Neural cell (in vitro differentiated cells): ENCODE data around the gene ZNF726.

Experiments
- EP300 ChIP-seq: fragments of 450-650 bp; conservative IDR thresholded peaks from 2 replicates; pipeline ENCODE4 v1.6.1; 2014; ENCODE audit warnings: antibody characterized with exemption, mild to moderate bottlenecking, moderate library complexity; ENCODE audit not compliant: poor library complexity, severe bottlenecking
- MXI1 ChIP-seq: fragments of 450-650 bp; conservative IDR thresholded peaks from 2 replicates; pipeline ENCODE4 v1.6.1; 2014; ENCODE audit warnings: antibody characterized with exemption, mild to moderate bottlenecking; ENCODE audit not compliant: poor library complexity, severe bottlenecking
- POLR2AphosphoS5 ChIP-seq: IDR thresholded peaks from 2 replicates; pipeline ENCODE4 v1.6.1; 2012
- TF ChIP-seq, protein P1 (sequence below): fragments of 450-650 bp; IDR thresholded peaks from 2 replicates; pipeline ENCODE4 v1.5.1; 2014; ENCODE audit warnings: antibody characterized with exemption, mild to moderate bottlenecking, moderate library complexity; ENCODE audit not compliant: poor library complexity, severe bottlenecking

DNA sequence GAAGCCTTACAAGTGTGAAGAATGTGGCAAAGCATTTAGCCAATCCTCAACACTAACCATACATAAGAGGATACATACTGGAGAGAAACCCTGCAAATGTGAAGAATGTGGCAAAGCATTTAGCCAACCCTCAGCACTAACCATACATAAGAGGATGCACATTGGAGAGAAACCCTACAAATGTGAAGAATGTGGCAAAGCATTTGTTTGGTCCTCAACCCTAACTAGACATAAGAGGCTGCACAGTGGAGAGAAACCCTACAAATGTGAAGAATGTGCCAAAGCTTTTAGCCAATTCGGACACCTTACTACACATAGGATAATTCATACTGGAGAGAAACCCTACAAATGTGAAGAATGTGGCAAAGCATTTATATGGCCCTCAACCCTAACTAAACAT, 18.2 kb downstream of the ZNF726 start:
- no peak for TF ChIP-seq MXI1
- TF ChIP-seq, protein P1, sequence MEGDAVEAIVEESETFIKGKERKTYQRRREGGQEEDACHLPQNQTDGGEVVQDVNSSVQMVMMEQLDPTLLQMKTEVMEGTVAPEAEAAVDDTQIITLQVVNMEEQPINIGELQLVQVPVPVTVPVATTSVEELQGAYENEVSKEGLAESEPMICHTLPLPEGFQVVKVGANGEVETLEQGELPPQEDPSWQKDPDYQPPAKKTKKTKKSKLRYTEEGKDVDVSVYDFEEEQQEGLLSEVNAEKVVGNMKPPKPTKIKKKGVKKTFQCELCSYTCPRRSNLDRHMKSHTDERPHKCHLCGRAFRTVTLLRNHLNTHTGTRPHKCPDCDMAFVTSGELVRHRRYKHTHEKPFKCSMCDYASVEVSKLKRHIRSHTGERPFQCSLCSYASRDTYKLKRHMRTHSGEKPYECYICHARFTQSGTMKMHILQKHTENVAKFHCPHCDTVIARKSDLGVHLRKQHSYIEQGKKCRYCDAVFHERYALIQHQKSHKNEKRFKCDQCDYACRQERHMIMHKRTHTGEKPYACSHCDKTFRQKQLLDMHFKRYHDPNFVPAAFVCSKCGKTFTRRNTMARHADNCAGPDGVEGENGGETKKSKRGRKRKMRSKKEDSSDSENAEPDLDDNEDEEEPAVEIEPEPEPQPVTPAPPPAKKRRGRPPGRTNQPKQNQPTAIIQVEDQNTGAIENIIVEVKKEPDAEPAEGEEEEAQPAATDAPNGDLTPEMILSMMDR = no peak
- no peak for TF ChIP-seq POLR2AphosphoS5
- no peak for TF ChIP-seq EP300
